ENCODE measurements around the gene ERC1.

DNA sequence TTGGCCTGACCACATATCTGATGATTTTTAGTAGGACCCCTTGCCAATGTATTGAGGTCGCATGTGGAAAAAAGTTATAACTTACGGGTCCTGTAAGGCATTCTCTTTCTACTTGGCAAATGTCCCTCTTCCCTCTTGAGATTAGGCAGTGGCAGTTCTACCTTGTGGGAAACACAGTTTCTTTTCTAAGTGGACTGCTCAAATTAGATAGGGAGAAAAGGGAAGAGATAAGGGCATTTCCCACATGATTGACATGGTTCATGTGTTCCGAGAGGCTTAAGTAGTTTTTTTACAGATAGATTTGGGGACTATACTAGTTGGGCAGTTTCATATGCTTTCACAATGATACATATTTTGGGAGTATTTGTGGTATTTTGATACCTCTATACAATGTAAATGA, 448.7 kb downstream of the ERC1 start:
- TF ChIP-seq, protein P1, sequence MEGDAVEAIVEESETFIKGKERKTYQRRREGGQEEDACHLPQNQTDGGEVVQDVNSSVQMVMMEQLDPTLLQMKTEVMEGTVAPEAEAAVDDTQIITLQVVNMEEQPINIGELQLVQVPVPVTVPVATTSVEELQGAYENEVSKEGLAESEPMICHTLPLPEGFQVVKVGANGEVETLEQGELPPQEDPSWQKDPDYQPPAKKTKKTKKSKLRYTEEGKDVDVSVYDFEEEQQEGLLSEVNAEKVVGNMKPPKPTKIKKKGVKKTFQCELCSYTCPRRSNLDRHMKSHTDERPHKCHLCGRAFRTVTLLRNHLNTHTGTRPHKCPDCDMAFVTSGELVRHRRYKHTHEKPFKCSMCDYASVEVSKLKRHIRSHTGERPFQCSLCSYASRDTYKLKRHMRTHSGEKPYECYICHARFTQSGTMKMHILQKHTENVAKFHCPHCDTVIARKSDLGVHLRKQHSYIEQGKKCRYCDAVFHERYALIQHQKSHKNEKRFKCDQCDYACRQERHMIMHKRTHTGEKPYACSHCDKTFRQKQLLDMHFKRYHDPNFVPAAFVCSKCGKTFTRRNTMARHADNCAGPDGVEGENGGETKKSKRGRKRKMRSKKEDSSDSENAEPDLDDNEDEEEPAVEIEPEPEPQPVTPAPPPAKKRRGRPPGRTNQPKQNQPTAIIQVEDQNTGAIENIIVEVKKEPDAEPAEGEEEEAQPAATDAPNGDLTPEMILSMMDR (IDR thresholded peaks at IDR 0.05; ENCODE audit: low read length) = no peak
- no peak for TF ChIP-seq EZH2 (IDR thresholded peaks at IDR 0.05; ENCODE audit: borderline replicate concordance, low read length)

Measured in OCI-LY1 (cell line).